Neural progenitor cell (in vitro differentiated cells): ENCODE results near the gene CA14.
"Not testable (repeated sequence)": the region's sequence is repeated elsewhere in the genome, so short reads cannot be mapped to it uniquely, and the experiment has no call there.

Source experiments
- EZH2 ChIP-seq: fragments of 200-600 bp; sonication (generic); IDR thresholded peaks from 2 replicates; pipeline ENCODE4 v1.6.1; 2017; ENCODE audit warnings: antibody characterized with exemption, mild to moderate bottlenecking, moderate library complexity
- EZH2phosphoT487 ChIP-seq: fragments of 200-600 bp; sonication (generic); IDR thresholded peaks from 2 replicates; pipeline ENCODE4 v1.6.1; 2017; ENCODE audit warnings: antibody characterized with exemption
- TF ChIP-seq, protein P1 (sequence below): fragments of 200-600 bp; sonication (generic); IDR thresholded peaks from 2 replicates; pipeline ENCODE4 v1.5.1; 2017; ENCODE audit warnings: antibody characterized with exemption, mild to moderate bottlenecking

DNA sequence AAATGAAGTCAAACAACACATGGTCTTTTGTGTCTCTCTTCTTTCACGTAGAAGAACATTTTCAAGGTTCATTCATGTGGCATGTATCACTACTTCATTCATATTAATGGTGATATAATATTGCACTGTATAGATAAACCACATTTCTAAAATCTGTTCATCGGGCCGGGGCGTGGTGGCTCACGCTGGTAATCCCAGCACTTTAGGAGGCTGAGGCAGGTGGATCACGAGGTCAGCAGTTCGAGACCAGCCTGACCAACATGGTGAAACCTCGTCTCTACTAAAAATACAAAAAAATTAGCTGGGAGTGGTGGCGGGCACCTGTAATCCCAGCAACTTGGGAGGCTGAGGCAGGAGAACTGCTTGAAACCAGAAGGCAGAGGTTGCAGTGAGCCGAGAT is 29.3 kb upstream of the CA14 start:
- TF ChIP-seq, protein P1, sequence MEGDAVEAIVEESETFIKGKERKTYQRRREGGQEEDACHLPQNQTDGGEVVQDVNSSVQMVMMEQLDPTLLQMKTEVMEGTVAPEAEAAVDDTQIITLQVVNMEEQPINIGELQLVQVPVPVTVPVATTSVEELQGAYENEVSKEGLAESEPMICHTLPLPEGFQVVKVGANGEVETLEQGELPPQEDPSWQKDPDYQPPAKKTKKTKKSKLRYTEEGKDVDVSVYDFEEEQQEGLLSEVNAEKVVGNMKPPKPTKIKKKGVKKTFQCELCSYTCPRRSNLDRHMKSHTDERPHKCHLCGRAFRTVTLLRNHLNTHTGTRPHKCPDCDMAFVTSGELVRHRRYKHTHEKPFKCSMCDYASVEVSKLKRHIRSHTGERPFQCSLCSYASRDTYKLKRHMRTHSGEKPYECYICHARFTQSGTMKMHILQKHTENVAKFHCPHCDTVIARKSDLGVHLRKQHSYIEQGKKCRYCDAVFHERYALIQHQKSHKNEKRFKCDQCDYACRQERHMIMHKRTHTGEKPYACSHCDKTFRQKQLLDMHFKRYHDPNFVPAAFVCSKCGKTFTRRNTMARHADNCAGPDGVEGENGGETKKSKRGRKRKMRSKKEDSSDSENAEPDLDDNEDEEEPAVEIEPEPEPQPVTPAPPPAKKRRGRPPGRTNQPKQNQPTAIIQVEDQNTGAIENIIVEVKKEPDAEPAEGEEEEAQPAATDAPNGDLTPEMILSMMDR = not testable (repeated sequence)
- not testable (repeated sequence) for TF ChIP-seq EZH2, EZH2phosphoT487
